AG04449 (cell line): ENCODE measurements around the gene DOCK2.

ENCODE experiments used
- CTCF ChIA-PET: fragments of 350-600 bp; formaldehyde crosslinking; extraction: SDS; loops from one replicate; lab custom pipeline; 2021; ENCODE audit warnings: antibody characterized with exemption; lab: Yijun Ruan, JAX
- POLR2A ChIA-PET: fragments of 400-600, 350-600 bp; formaldehyde crosslinking; extraction: SDS; loops from one replicate; lab custom pipeline; 2020; ENCODE audit warnings: antibody characterized with exemption, inconsistent platforms; lab: Yijun Ruan, JAX
- DNase-seq: peaks from one replicate; pipeline ENCODE4 v3.0.0-alpha.2; 2010; ENCODE audit warnings: low read depth, low spot score
- H3K4me3 ChIP-seq: 2 replicates; pipeline ENCODE4 v1.5.1; 2011; ENCODE audit warnings: low read depth, mild to moderate bottlenecking, control low read depth, low read length
- TF ChIP-seq, protein P1 (sequence below): IDR thresholded peaks from one replicate; pipeline ENCODE4 v1.5.1; 2011; ENCODE audit warnings: mild to moderate bottlenecking, moderate library complexity, low read length, control low read depth, inconsistent platforms; ENCODE audit not compliant: insufficient read depth; ENCODE audit errors: missing control alignments

Gene DOCK2

DNA sequence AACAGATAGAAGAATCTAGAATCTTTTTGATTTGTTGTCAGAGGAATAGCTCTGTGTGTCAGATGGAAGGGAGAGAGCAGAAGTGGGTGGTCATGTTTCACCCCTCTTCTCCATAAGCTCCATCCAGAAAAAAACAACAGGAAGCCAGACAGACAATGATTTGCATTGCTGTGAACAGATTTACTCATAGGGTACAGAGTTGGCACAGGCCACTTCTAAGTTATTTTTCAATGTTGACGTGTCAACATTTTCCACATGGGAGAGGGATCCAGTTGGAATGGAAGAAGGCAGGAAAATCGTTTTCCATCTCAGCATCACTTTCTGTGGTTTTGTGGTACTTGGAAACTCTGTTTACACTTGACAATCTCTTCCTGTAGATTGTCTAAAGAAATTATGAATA lies 256.5 kb downstream of the DOCK2 start:
- CTCF ChIA-PET = interaction anchor here (1.1 to 1.8 kb wide), 3 partner anchors 8 to 20 kb away, joined by 3 to 5 read pairs (median 4); no protein-coding TSS in a partner anchor
- POLR2A ChIA-PET = interaction anchor here (0.6 to 0.7 kb wide), 2 partner anchors 200 to 326 kb away, joined by 3 to 4 read pairs; no protein-coding TSS in a partner anchor
- no peak overlapping the region for H3K4me3 ChIP-seq
- TF ChIP-seq, protein P1, sequence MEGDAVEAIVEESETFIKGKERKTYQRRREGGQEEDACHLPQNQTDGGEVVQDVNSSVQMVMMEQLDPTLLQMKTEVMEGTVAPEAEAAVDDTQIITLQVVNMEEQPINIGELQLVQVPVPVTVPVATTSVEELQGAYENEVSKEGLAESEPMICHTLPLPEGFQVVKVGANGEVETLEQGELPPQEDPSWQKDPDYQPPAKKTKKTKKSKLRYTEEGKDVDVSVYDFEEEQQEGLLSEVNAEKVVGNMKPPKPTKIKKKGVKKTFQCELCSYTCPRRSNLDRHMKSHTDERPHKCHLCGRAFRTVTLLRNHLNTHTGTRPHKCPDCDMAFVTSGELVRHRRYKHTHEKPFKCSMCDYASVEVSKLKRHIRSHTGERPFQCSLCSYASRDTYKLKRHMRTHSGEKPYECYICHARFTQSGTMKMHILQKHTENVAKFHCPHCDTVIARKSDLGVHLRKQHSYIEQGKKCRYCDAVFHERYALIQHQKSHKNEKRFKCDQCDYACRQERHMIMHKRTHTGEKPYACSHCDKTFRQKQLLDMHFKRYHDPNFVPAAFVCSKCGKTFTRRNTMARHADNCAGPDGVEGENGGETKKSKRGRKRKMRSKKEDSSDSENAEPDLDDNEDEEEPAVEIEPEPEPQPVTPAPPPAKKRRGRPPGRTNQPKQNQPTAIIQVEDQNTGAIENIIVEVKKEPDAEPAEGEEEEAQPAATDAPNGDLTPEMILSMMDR = no peak
- DNase-seq = no peak

DNA sequence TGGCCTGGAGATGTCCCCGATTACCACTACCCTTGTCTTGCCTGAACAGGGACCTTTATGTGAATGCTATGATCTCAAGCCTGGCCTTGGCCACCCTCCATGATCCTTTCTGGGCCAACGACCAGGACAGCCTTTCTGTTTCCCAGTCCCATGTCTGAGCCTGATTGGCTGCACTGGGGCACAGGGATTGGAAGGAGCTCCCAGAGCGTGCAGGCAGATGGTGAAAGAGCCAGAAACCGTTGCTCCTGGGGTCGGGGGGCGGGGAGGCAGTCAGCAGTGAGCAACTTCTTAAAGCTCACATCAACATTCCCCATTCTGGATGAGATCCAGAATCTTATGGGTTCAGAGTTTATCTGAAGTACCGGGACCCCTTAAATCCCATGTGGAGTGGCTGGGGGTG lies 258.9 kb downstream of the DOCK2 start:
- no peak overlapping the region for H3K4me3 ChIP-seq
- POLR2A ChIA-PET = interaction anchor here (0.6 kb wide), 1 partner anchor 91 kb away, joined by 3 read pairs; no protein-coding TSS in a partner anchor
- CTCF ChIA-PET = interaction anchor here (1.5 kb wide), 1 partner anchor 16 kb away, joined by 3 read pairs; no protein-coding TSS in a partner anchor
- TF ChIP-seq, protein P1 = no peak
- no peak for DNase-seq

DNA sequence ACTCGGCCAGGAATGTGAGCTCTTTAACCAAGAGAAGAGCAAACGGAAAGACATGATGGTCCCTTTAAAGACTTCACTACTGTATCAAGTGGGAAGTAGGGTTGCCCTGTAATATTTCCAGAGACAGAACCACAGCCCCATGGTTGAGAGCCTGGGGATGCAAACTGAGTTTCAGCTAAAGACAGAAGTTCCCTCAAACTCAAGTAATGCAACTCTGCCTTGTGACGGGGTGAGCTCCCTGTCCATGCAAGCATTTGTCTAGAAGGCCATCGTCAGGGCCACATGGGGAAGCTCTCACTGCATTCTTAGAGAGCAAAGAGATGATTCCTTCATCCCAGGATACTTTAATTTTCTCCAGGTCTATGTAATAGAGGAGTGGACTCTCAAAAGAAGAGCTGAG lies 260.4 kb downstream of the DOCK2 start:
- TF ChIP-seq, protein P1 = no peak
- no peak overlapping the region for H3K4me3 ChIP-seq
- ChIA-PET CTCF (interaction anchor here (1.5 to 1.9 kb wide), 2 partner anchors 16 to 83 kb away, joined by 3 to 6 read pairs; partner anchors contain the start of gene INSYN2B), POLR2A (interaction anchor here (0.6 kb wide), 1 partner anchor 191 kb away, joined by 3 read pairs; no protein-coding TSS in a partner anchor)
- DNase-seq = no peak

DNA sequence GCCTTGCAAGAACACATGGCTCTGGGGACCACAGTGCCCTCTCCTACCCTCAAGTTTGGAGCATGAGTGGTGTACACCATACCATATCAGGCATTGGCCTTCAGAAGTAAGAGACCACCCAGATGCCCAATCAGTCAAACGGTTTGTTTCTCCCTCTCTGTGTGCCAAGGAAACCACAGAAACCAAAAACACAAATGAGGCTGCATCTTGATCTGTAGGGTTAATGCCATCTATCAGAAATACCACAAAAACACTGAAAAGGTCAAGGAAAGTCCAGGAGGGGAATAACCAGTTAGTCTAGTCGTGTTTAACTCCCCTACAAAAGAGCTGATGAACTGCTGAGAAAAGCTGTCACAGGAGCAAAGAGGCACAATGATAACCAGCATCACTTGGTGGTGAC lies 264.8 kb downstream of the DOCK2 start:
- H3K4me3 ChIP-seq = no peak overlapping the region
- ChIA-PET CTCF (interaction anchor here (0.9 kb wide), 2 partner anchors 9 to 12 kb away, joined by 3 read pairs; no protein-coding TSS in a partner anchor), POLR2A (interaction anchor here (0.6 kb wide), 1 partner anchor 983 kb away, joined by 4 read pairs; no protein-coding TSS in a partner anchor)
- TF ChIP-seq, protein P1 = no peak
- no peak for DNase-seq

DNA sequence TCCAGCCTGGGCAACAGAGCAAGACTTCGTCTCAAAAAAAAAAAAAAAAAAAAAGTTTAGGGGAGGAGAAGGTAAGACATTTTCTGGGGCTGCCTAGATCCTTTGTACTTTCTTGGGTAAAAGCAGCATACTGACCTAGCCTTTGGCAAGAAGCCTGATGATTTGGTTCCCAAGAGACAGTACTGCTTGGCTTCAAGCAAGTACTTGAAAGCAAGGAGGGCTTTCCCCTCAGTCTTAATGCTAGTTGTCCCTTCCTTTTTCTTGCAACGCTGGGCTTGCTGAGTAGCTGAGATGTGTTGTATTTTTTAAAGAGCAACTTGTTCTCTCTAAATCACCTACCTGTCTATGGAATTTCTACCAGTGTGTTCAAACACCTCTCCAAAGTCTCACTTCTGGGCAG lies 267.0 kb downstream of the DOCK2 start:
- no peak for DNase-seq
- TF ChIP-seq, protein P1 = no peak
- CTCF ChIA-PET = interaction anchor here (1.0 to 1.6 kb wide), 2 partner anchors 77 to 202 kb away, joined by 5 to 6 read pairs; partner anchors contain the start of gene INSYN2B
- no peak overlapping the region for H3K4me3 ChIP-seq
- POLR2A ChIA-PET = no interaction called here

DNA sequence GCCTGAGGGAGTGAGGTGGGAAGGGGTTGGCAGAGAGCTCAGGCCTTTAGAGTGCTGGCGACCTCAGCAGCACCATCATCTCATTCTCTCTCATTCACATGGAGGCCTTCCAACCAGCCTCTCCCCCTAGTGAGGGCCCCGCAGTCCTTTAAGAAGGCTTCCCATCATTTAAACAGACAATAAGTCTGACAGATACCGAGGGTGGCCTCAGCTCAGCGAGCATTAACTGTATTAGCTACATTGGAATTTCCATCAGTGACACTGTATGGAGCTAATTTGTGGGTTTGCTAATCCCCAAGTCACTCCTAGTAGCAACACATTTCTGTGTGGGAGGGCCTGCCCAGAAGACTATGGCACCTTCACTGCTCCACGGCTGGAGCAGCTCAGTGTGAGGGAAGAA lies 267.4 kb downstream of the DOCK2 start:
- H3K4me3 ChIP-seq = no peak overlapping the region
- TF ChIP-seq, protein P1 = no peak
- ChIA-PET POLR2A (no interaction called here), CTCF (interaction anchor here (1.0 to 1.6 kb wide), 2 partner anchors 76 to 203 kb away, joined by 5 to 6 read pairs; partner anchors contain the start of gene INSYN2B)
- no peak for DNase-seq
